Esophagus muscularis mucosa (tissue), 4 donors: ENCODE data around the gene ABI3. TPM values are rescaled to one million over a fixed set of nuclear protein-coding genes. Genes with fewer than 3 reads are reported as not detected.

Experiments used
- DNase-seq: peaks from one replicate; pipeline ENCODE4 v3.0.0-alpha.2; 2017; ENCODE audit errors: extremely low spot score
- H3K27ac ChIP-seq, 4 donors: fragments of 200-600 bp; sonication (generic); replicated peaks in 1 of 4; 1 replicate in 3 of 4; 2 replicates in 1 of 4; pipeline ENCODE4 v1.5.1; 2016 to 2019; ENCODE audit warnings: mild to moderate bottlenecking in 1 of 4
- H3K27me3 ChIP-seq, 4 donors: fragments of 200-600 bp; sonication (generic); one replicate each; pipeline versions ENCODE4 v1.5.1 to v1.6.0; 2016 to 2019
- H3K36me3 ChIP-seq, 4 donors: fragments of 200-600 bp; sonication (generic); one replicate each; pipeline ENCODE4 v1.5.1; 2016 to 2019
- H3K4me1 ChIP-seq, 4 donors: fragments of 200-600 bp; sonication (generic); one replicate each; pipeline ENCODE4 v1.5.1; 2016 to 2019
- H3K4me3 ChIP-seq, 4 donors: fragments of 200-600 bp; sonication (generic); 1 replicate in 2 of 4; 2 replicates in 2 of 4; pipeline ENCODE4 v1.5.1; 2016 to 2019; ENCODE audit warnings: mild to moderate bottlenecking in 4 of 4, moderate library complexity in 1 of 4
- H3K9me3 ChIP-seq, 4 donors: fragments of 200-600 bp; sonication (generic); 1 replicate in 3 of 4; 2 replicates in 1 of 4; pipeline ENCODE4 v1.5.1; 2016 to 2019
- CTCF ChIP-seq, 3 experiments: fragments of 200-600 bp in 2 of 3; fragments of 450-650 bp in 1 of 3; sonication (generic) in 2 of 3; IDR thresholded peaks; one replicate each; pipeline ENCODE4 v1.5.1; 2017 to 2019; ENCODE audit warnings: antibody characterized with exemption in 3 of 3, mild to moderate bottlenecking in 2 of 3, moderate library complexity in 1 of 3
- EP300 ChIP-seq: sonication (generic); formaldehyde crosslinking; IDR thresholded peaks from one replicate; pipeline ENCODE4 v1.6.1; 2017; ENCODE audit warnings: antibody characterized with exemption
- POLR2A ChIP-seq: fragments of 450-650 bp; IDR thresholded peaks from one replicate; pipeline ENCODE4 v1.6.1; 2017; ENCODE audit warnings: antibody characterized with exemption, moderate library complexity, mild to moderate bottlenecking, low read depth
- POLR2AphosphoS5 ChIP-seq, 2 donors: sonication (generic); formaldehyde crosslinking; IDR thresholded peaks; one replicate each; pipeline ENCODE4 v1.6.1; 2017; ENCODE audit warnings: antibody characterized with exemption in 2 of 2
- WGBS: methylation state at CpG from one replicate; pipeline ENCODE4 v1.1.5; 2018; 5-methylcytosine and 5-hydroxymethylcytosine counted together
- intact Hi-C: fragments of 100-400 bp; cut with DNase I; formaldehyde crosslinking; loops from one replicate; pipeline ENCODE4 v1.15.1; 2023
- total RNA-seq, 4 donors: library from RNA; depleted of rRNA; stranded (reverse); fragments of >200 nt; gene quantifications; one replicate each; pipeline versions ENCODE4 v1.1.0 to v1.2.1, GENCODE V29; 2016

Gene ABI3
- total RNA-seq, 4 donors from 2014 or later: 3.3 to 8.9 (median 6.3) TPM

DNA sequence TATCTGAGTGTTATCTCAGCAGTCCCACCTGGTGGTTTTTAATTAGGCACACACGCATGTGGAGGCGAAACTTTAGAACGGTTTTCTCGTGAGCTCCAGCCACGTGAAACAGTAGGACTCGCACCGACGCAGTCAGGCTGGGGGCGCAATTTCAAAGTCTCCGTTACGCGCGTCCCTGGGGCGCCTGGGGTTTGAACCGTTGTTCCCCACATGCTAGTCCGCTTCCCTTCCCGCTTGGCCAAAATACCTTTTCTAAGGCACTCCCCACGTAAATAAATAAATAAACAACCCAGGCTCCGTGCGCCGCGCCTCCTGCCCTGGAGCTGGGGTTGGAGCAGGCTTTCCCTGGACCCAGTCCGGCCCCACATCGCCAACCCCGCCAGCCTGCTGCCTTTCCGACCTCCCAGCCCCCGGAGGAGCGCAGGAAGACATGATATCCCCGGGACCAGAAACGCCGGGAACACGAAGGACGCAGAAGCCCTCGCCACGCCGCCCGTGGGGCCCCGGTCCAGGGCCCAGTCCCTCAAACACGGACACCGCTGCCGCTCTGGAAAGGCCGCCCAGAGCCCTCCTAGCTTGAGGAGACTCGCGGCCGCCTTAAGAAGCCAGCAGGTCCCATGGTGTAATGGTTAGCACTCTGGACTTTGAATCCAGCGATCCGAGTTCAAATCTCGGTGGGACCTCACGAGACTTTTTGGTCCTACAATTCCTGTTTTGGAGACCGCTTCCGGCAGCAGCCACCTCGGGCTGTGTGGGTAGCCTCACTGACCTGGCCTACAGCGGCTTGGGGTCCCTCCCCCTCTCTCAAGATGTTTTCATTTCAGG is 18.4 kb upstream of the ABI3 start:
- Histone ChIP-seq H3K4me3 (peak overlapping the region; percentile 71 to 96 (median 82)), H3K9me3 (no peaks in the 10 kb centered on the region), H3K27ac (peak overlapping the region; percentile 91 to 99 (median 96)), H3K27me3 (no peaks in the 10 kb centered on the region), H3K36me3 (no peaks in the 10 kb centered on the region), H3K4me1 (peaks cover 0 to 17% (median 13%) of the 10 kb centered on the region in 4 donors)
- intact Hi-C loops: loop anchor here (2.0 kb wide), 1 partner anchor 39 kb away; the partner anchor contains the start of gene PHOSPHO1
- TF ChIP-seq CTCF (IDR thresholded peaks at IDR 0.05) (peak; percentile 26 to 41 (median 29)), POLR2A (peak; percentile 8), POLR2AphosphoS5 (IDR thresholded peaks at IDR 0.05) (peak; percentile 43 to 57), EP300 (no peak)
- WGBS: under 1% methylated on average over 28 of the region's 53 CpGs
- peak; percentile 99 for DNase-seq

DNA sequence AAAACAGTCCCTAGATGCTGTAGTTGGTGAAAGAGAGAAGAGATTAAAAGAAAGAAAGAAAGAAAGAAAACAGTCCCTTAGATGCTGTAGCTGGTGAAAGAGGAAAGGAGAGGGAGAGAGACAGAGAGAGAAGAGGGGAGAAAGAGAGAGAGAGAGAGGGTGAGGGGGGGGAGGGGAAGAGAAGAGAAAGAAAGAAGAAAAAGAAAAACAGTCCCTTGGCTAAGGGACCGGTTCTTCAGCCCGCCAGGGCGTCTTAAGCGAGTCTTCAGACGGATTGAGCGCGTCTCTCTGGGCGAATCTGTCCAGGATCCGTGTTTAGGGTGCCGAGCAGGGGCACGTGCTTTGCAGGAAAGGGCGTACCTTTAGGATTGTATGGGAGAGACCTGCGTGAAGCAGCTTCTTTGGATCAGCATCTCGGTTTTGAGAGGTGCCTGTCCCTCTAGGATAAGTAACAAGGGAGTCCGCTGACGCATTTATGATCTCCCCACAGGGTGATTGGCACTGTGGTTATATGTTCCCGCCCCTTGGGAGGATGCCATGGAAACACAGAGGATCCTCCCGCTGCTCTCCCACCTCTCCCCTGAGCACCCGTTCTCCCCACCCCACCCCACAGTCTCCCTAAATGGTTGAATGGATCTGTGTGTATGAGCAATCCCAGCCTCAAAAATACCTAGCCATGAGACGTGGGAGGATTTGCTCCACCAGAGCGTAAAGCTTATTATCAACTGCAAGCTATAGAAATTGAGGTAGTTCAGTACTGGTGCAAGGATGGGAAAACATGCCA is 16.8 kb upstream of the ABI3 start:
- Histone ChIP-seq H3K9me3 (no peaks in the 10 kb centered on the region), H3K4me1 (peaks cover 0 to 17% (median 13%) of the 10 kb centered on the region in 4 donors), H3K36me3 (no peaks in the 10 kb centered on the region), H3K4me3 (peak overlapping the region; percentile 71 to 96 (median 82)), H3K27me3 (no peaks in the 10 kb centered on the region), H3K27ac (peak overlapping the region; percentile 91 to 99 (median 96))
- no peak for DNase-seq
- TF ChIP-seq CTCF (IDR thresholded peaks at IDR 0.05) (no peak), POLR2AphosphoS5 (IDR thresholded peaks at IDR 0.05) (peak; percentile 42 to 53), EP300 (no peak), POLR2A (no peak)
- 6% methylated on average over 21 of the region's 21 CpGs for WGBS
- intact Hi-C loops: loop anchor here (2.0 kb wide), 1 partner anchor 37 kb away; the partner anchor contains the start of gene PHOSPHO1

- WGBS: 60% methylated on average over 3 of the region's 3 CpGs
- Histone ChIP-seq H3K9me3 (no peaks in the 10 kb centered on the region), H3K36me3 (no peaks in the 10 kb centered on the region), H3K27ac (peak overlapping the region; percentile 91 to 99 (median 96)), H3K4me1 (peaks cover 0 to 17% (median 13%) of the 10 kb centered on the region in 4 donors), H3K27me3 (no peaks in the 10 kb centered on the region), H3K4me3 (no peak overlapping the region)
- TF ChIP-seq POLR2A (no peak), POLR2AphosphoS5 (IDR thresholded peaks at IDR 0.05) (no peak), CTCF (IDR thresholded peaks at IDR 0.05) (no peak), EP300 (no peak)
- no peak for DNase-seq
- intact Hi-C loops: no loop called here
Measured at GRCh38 chr17:49194297-49194607, 16.3 kb upstream of the ABI3 start.

DNA sequence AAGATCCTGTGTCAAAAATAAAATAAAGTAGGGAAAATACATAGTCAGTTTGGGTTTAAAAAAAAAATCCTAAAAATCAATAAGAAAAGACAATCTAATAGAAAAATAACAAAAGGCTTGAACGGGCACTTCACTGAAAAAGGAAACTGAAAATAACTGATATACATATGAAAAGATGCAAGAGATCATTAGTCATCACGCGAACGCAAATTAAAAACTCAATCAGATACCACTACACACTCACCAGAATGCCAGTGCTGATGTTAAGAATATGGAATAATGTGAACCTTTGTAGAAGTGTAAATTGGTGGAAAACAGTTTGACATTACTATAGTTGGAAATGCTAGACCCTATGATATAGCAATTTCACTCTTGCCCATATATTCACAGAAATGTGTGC is 14.8 kb upstream of the ABI3 start:
- Histone ChIP-seq H3K27me3 (no peaks in the 10 kb centered on the region), H3K4me3 (no peak overlapping the region), H3K27ac (no peak overlapping the region), H3K36me3 (no peaks in the 10 kb centered on the region), H3K4me1 (peaks cover 0 to 17% (median 13%) of the 10 kb centered on the region in 4 donors), H3K9me3 (no peaks in the 10 kb centered on the region)
- DNase-seq: no peak
- intact Hi-C loops: no loop called here
- 84% methylated on average over 4 of the region's 4 CpGs for WGBS
- no peak for TF ChIP-seq POLR2AphosphoS5 (IDR thresholded peaks at IDR 0.05)
- no peak for TF ChIP-seq POLR2A
- TF ChIP-seq CTCF (IDR thresholded peaks at IDR 0.05): no peak
- no peak for TF ChIP-seq EP300
